Epithelial cell of umbilical artery (primary cell): ENCODE data around the gene OR5W2. TPM values are rescaled to one million over a fixed set of nuclear protein-coding genes. Genes with fewer than 3 reads are reported as not detected.

Source experiments
- total RNA-seq: library from RNA; depleted of rRNA; stranded (reverse); fragments of >200 nt; gene quantifications from 2 replicates; pipeline ENCODE4 v1.2.3, GENCODE V29; 2014

OR5W2 gene
- not detected in 2 replicates for total RNA-seq

GRCh38 chr11:55914482-55914881 lies at the start of gene OR5W2:
OR5W2 (minus strand) TSS chr11:55914582; CDS start chr11:55914582, 0 bp downstream.

GRCh38 chr11:55936300-55936699 lies 21.9 kb upstream of the OR5W2 start, which contains the start of gene OR5I1:
OR5I1 (minus strand) TSS chr11:55936400; CDS start chr11:55936400, 0 bp downstream.

GRCh38 chr11:55882997-55883396 lies 31.4 kb downstream of the OR5W2 start, which contains the start of gene TRIM51:
TRIM51 (plus strand) TSS chr11:55883297; CDS start chr11:55885429, 2,132 bp downstream.

Other genes starting within 250 kb of the OR5W2 start
- gene OR5D13, start 141.1 kb downstream of the OR5W2 start, total RNA-seq = not detected in 2 replicates
- gene OR5D14, start 119.0 kb downstream of the OR5W2 start, total RNA-seq = not detected in 2 replicates
- not detected in 2 replicates for gene OR5L1, start 103.2 kb downstream of the OR5W2 start, total RNA-seq
- gene OR5D18, start 95.0 kb downstream of the OR5W2 start, total RNA-seq = not detected in 2 replicates
- gene OR5L2, start 87.4 kb downstream of the OR5W2 start, total RNA-seq = not detected in 2 replicates
- not detected in 2 replicates for gene OR5D16, start 75.8 kb downstream of the OR5W2 start, total RNA-seq
- not detected in 2 replicates for gene TRIM51, start 31.3 kb downstream of the OR5W2 start, total RNA-seq
- gene OR5I1, start 21.8 kb upstream of the OR5W2 start, total RNA-seq = not detected in 2 replicates
- gene OR10AG1, start 55.4 kb upstream of the OR5W2 start, total RNA-seq = not detected in 2 replicates
- not detected in 2 replicates for gene OR5F1, start 80.0 kb upstream of the OR5W2 start, total RNA-seq
- not detected in 2 replicates for gene OR5AS1, start 113.1 kb upstream of the OR5W2 start, total RNA-seq
- gene OR8I2, start 178.7 kb upstream of the OR5W2 start, total RNA-seq = not detected in 2 replicates
- gene OR8H2, start 189.1 kb upstream of the OR5W2 start, total RNA-seq = not detected in 2 replicates
- not detected in 2 replicates for gene OR8H3, start 207.8 kb upstream of the OR5W2 start, total RNA-seq
- not detected in 2 replicates for gene OR8J3, start 225.6 kb upstream of the OR5W2 start, total RNA-seq
- not detected in 2 replicates for gene OR8K5, start 245.7 kb upstream of the OR5W2 start, total RNA-seq